HepG2 (cell line): ENCODE measurements around the gene GRAMD1B. TPM values are rescaled to one million over a fixed set of nuclear protein-coding genes. Genes with fewer than 3 reads are reported as not detected.

Source experiments
- ATAC-seq: fragments of 200-7000 bp; cut with Tn5 transposase; 3 replicates; pipeline ENCODE4 v1.9.1; 2020; ENCODE audit warnings: mild to moderate bottlenecking, moderate library complexity
- BruUV-seq: library from RNA; stranded (reverse); fragments of 400-500 nt; replicated peaks from 2 replicates; lab custom pipeline; 2021; lab: Mats Ljungman, UMichigan
- CTCF ChIA-PET: fragments of 300-600 bp; formaldehyde crosslinking; extraction: SDS; loops from one replicate; lab custom pipeline; 2021; ENCODE audit warnings: low total read pairs, inconsistent platforms, low intra/inter-chr PET ratio; lab: Yijun Ruan, JAX
- POLR2A ChIA-PET: fragments of 350-600 bp; sonication (Branson Sonifier 250); formaldehyde crosslinking; loops from one replicate; lab custom pipeline; 2020; ENCODE audit warnings: antibody characterized with exemption, inconsistent platforms; lab: Yijun Ruan, JAX
- DNase-seq: peaks from one replicate; pipeline ENCODE4 v3.0.0-alpha.2; 2015; ENCODE audit warnings: low spot score
- FAIRE-seq: peaks from 3 replicates; lab custom pipeline; 2011; peaks lifted over from hg19 to GRCh38; lab: Jason Lieb, UNC
- H2AFZ ChIP-seq: one replicate; pipeline ENCODE4 v1.6.1; 2011; ENCODE audit warnings: low read length, inconsistent platforms
- H3K27ac ChIP-seq: fragments of 300-600 bp; 3 replicates; pipeline ENCODE4 v1.8.0; 2011; ENCODE audit warnings: mixed run types, mild to moderate bottlenecking, mixed read lengths, low read length, inconsistent platforms; ENCODE audit not compliant: insufficient read depth; ENCODE audit errors: extremely low read length
- H3K27me3 ChIP-seq, 2 experiments: fragments of 200-600 bp in 1 of 2; 2 replicates in 1 of 2; 3 replicates in 1 of 2; pipeline versions ENCODE4 v1.6.0 to v1.8.0; 2011; ENCODE audit warnings: low read length in 2 of 2, mild to moderate bottlenecking in 2 of 2, moderate library complexity in 2 of 2, inconsistent platforms in 1 of 2; ENCODE audit not compliant: insufficient read depth in 2 of 2, control insufficient read depth in 1 of 2
- H3K36me3 ChIP-seq, 2 experiments: fragments of 200-600 bp in 1 of 2; replicated peaks in 1 of 2; 2 replicates in 1 of 2; 3 replicates in 1 of 2; pipeline versions ENCODE4 v1.5.1 to v1.8.0; 2011; ENCODE audit warnings: low read length in 2 of 2, inconsistent platforms in 1 of 2; ENCODE audit not compliant: insufficient read depth in 2 of 2, control insufficient read depth in 1 of 2
- H3K4me1 ChIP-seq: 2 replicates; pipeline ENCODE4 v1.5.1; 2012; ENCODE audit warnings: low read length, inconsistent platforms; ENCODE audit not compliant: insufficient read depth
- H3K4me2 ChIP-seq: 2 replicates; pipeline ENCODE4 v1.6.0; 2011; ENCODE audit warnings: low read depth, low read length, inconsistent platforms
- H3K4me3 ChIP-seq, 3 experiments: fragments of 200-600 bp in 1 of 3; sonication (generic), shearing (Covaris generic) in 1 of 3; replicated peaks in 1 of 3; 2 replicates each; pipeline ENCODE4 v1.5.1; 2011 to 2016; ENCODE audit warnings: low read length in 3 of 3, inconsistent platforms in 2 of 3, low read depth in 2 of 3, mild to moderate bottlenecking in 2 of 3, control low read depth in 1 of 3, mixed read lengths in 1 of 3; ENCODE audit not compliant: insufficient read depth in 1 of 3
- H3K79me2 ChIP-seq: one replicate; pipeline ENCODE4 v1.6.1; 2011; ENCODE audit warnings: low read length, inconsistent platforms; ENCODE audit not compliant: insufficient read depth
- H3K9ac ChIP-seq: 2 replicates; pipeline ENCODE4 v1.6.0; 2011; ENCODE audit warnings: mild to moderate bottlenecking, low read depth, low read length, inconsistent platforms; ENCODE audit not compliant: insufficient read depth
- H3K9me3 ChIP-seq: 2 replicates; pipeline ENCODE4 v1.5.1; 2012; ENCODE audit warnings: mild to moderate bottlenecking, low read length
- H4K20me1 ChIP-seq: 2 replicates; pipeline ENCODE4 v1.6.0; 2011; ENCODE audit warnings: inconsistent platforms, mild to moderate bottlenecking, low read length, moderate library complexity; ENCODE audit not compliant: insufficient read depth
- CBFB ChIP-seq: sonication (generic); formaldehyde crosslinking; IDR thresholded peaks from 2 replicates; pipeline ENCODE4 v1.4.0; 2020; ENCODE audit warnings: missing genetic modification reagents
- CREBL2 ChIP-seq: sonication (generic); formaldehyde crosslinking; IDR thresholded peaks from 2 replicates; pipeline ENCODE4 v1.8.1; 2023; ENCODE audit warnings: missing genetic modification reagents, mild to moderate bottlenecking, borderline replicate concordance
- GMEB2 ChIP-seq: IDR thresholded peaks from 2 replicates; pipeline ENCODE4 v1.6.1; 2016; ENCODE audit warnings: missing biosample characterization, missing genetic modification reagents, low read depth
- JUNB ChIP-seq: sonication (generic); formaldehyde crosslinking; IDR thresholded peaks from 2 replicates; pipeline ENCODE4 v1.8.0; 2022; ENCODE audit warnings: missing genetic modification reagents, mild to moderate bottlenecking, borderline replicate concordance
- MTA1 ChIP-seq: sonication (generic); formaldehyde crosslinking; IDR thresholded peaks from 2 replicates; pipeline ENCODE4 v1.4.0; 2020; ENCODE audit warnings: missing genetic modification reagents, mild to moderate bottlenecking, borderline replicate concordance
- ZC3H13 ChIP-seq: sonication (generic); formaldehyde crosslinking; IDR thresholded peaks from 2 replicates; pipeline ENCODE4 v1.8.1; 2023; ENCODE audit warnings: mild to moderate bottlenecking, missing genetic modification reagents, moderate library complexity
- ZSCAN9 ChIP-seq: IDR thresholded peaks from 2 replicates; pipeline ENCODE4 v1.6.1; 2016; ENCODE audit warnings: borderline replicate concordance
- WGBS: methylation state at CpG from one replicate; pipeline ENCODE4 v1.1.6; 2017; ENCODE audit warnings: low lambda C conversion rate; 5-methylcytosine and 5-hydroxymethylcytosine counted together
- in situ Hi-C: cut with HindIII; loops from 2 replicates; pipeline ENCODE4 v1.10.0; 2017; ENCODE audit warnings: low pct_unique_long_range_greater_than_20kb; ENCODE audit not compliant: extremely low pct_ligation_motif_present
- intact Hi-C: fragments of 100-400 bp; cut with micrococcal nuclease; formaldehyde crosslinking; loops from one replicate; pipeline ENCODE4 v1.10.0; 2022; ENCODE audit not compliant: unreplicated experiment
- polyA plus RNA-seq, 8 experiments: library from polyadenylated mRNA; depleted of rRNA in 3 of 8; stranded (reverse) in 7 of 8; unstranded in 1 of 8; fragments of >200 nt; fragmentation: Illumina TruSeq in 4 of 8; extraction: Trizol in 4 of 8; gene quantifications; 2 replicates each; pipeline versions ENCODE4 v1.2.1 to v1.2.3, GENCODE V29; 2011 to 2016; ENCODE audit warnings: low read depth in 4 of 8, missing spikeins in 1 of 8, mixed read lengths in 1 of 8; ENCODE audit not compliant: insufficient read depth in 1 of 8
- total RNA-seq, 5 experiments: library from RNA; depleted of rRNA; stranded (reverse); fragments of >200 nt; fragmentation: Illumina TruSeq; extraction: Trizol; gene quantifications; 2 replicates each; pipeline ENCODE4 v1.2.3, GENCODE V29; 2016; ENCODE audit warnings: low read depth in 1 of 5

The GRAMD1B gene
- total and polyA plus RNA-seq, 2 of the 13 experiments (the other 11 are each of a cell fraction or from before 2014, with no cell fraction given) = 0.12 TPM; not detected in 1

- in situ Hi-C loops = no loop called here
- H3K36me3 ChIP-seq = no peaks in the 10 kb centered on the region
- no peak for DNase-seq
- ChIA-PET CTCF (no interaction called here), POLR2A (no interaction called here)
- H3K9me3 ChIP-seq = no peaks in the 10 kb centered on the region
- H3K9ac ChIP-seq = no peak overlapping the region
- WGBS = 78% methylated on average over 11 of the region's 11 CpGs
- H4K20me1 ChIP-seq = no peaks in the 10 kb centered on the region
- FAIRE-seq = no peak
- TF ChIP-seq JUNB = no peak
- no peak for TF ChIP-seq MTA1 (CRISPR knock-in tag)
- TF ChIP-seq ZC3H13 (CRISPR knock-in tag) = no peak
- TF ChIP-seq CREBL2 (CRISPR knock-in tag) = no peak
- no peak for TF ChIP-seq CBFB (CRISPR knock-in tag)
- no peak for TF ChIP-seq GMEB2 (CRISPR knock-in tag)
- TF ChIP-seq ZSCAN9 (CRISPR knock-in tag) = no peak
- H2AFZ ChIP-seq = no peak overlapping the region
- intact Hi-C loops = no loop called here
- H3K4me2 ChIP-seq = no peak overlapping the region
- no peak overlapping the region for H3K27ac ChIP-seq
- no peak overlapping the region for H3K4me3 ChIP-seq
- no peaks in the 10 kb centered on the region for H3K27me3 ChIP-seq
- no peak for ATAC-seq
- no peaks in the 10 kb centered on the region for H3K79me2 ChIP-seq
- H3K4me1 ChIP-seq = no peaks in the 10 kb centered on the region
- no TSS peak for BruUV-seq
Observed at GRCh38 chr11:123616505-123617198, 186.6 kb downstream of the GRAMD1B start.
